ENCODE measurements around the gene ANGPTL8.

The ANGPTL8 gene

GRCh38 chr19:11214387-11214786, 25.0 kb upstream of the ANGPTL8 start:
- TF ChIP-seq TAF1 (IDR thresholded peaks at IDR 0.05; ENCODE audit: low read depth): no peak
- no peak for TF ChIP-seq EGR1 (IDR thresholded peaks at IDR 0.05)
- no peak for TF ChIP-seq RAD21 (IDR thresholded peaks at IDR 0.05; ENCODE audit: low read depth)
- no peak for TF ChIP-seq TCF12 (IDR thresholded peaks at IDR 0.05; ENCODE audit: low read depth)
- TF ChIP-seq ZBTB7A (IDR thresholded peaks at IDR 0.05; ENCODE audit: low read depth): no peak
- TF ChIP-seq, protein P1, sequence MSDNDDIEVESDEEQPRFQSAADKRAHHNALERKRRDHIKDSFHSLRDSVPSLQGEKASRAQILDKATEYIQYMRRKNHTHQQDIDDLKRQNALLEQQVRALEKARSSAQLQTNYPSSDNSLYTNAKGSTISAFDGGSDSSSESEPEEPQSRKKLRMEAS (IDR thresholded peaks at IDR 0.05): no peak
- no peak for TF ChIP-seq CREB1 (IDR thresholded peaks at IDR 0.05; ENCODE audit: low read depth)
- TF ChIP-seq USF1 (IDR thresholded peaks at IDR 0.05): no peak
- TF ChIP-seq FOXM1 (IDR thresholded peaks at IDR 0.05; ENCODE audit: borderline replicate concordance, low read depth): no peak
- TF ChIP-seq CEBPB (IDR thresholded peaks at IDR 0.05): no peak
- no peak for TF ChIP-seq EP300 (IDR thresholded peaks at IDR 0.05; ENCODE audit: borderline replicate concordance)

DNA sequence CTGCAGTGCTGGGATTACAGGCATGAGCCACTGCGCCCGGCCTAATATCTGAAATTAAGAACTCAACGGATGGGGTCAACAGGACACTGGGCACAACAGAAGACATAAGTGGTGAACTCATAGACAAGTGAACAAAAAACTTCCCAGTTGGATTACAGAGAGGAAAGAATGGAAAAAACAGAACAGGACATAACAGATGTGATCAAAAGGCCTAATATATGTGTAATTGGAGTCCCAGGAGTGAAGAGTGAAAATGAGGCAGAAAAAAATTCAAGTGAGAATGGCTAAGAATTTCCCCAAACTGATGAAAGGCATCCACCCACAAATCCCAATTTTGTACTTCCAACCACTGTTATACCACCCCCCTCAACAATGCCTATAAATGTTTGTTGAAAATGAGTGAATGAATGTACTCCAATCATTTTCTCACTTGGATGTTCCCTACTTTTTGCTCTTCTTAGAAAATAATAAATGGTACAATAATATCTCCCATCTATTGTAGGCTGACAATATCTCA, 18.3 kb upstream of the ANGPTL8 start:
- no peak for TF ChIP-seq FOXM1 (IDR thresholded peaks at IDR 0.05; ENCODE audit: borderline replicate concordance, low read depth)
- TF ChIP-seq, protein P2, sequence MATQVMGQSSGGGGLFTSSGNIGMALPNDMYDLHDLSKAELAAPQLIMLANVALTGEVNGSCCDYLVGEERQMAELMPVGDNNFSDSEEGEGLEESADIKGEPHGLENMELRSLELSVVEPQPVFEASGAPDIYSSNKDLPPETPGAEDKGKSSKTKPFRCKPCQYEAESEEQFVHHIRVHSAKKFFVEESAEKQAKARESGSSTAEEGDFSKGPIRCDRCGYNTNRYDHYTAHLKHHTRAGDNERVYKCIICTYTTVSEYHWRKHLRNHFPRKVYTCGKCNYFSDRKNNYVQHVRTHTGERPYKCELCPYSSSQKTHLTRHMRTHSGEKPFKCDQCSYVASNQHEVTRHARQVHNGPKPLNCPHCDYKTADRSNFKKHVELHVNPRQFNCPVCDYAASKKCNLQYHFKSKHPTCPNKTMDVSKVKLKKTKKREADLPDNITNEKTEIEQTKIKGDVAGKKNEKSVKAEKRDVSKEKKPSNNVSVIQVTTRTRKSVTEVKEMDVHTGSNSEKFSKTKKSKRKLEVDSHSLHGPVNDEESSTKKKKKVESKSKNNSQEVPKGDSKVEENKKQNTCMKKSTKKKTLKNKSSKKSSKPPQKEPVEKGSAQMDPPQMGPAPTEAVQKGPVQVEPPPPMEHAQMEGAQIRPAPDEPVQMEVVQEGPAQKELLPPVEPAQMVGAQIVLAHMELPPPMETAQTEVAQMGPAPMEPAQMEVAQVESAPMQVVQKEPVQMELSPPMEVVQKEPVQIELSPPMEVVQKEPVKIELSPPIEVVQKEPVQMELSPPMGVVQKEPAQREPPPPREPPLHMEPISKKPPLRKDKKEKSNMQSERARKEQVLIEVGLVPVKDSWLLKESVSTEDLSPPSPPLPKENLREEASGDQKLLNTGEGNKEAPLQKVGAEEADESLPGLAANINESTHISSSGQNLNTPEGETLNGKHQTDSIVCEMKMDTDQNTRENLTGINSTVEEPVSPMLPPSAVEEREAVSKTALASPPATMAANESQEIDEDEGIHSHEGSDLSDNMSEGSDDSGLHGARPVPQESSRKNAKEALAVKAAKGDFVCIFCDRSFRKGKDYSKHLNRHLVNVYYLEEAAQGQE (IDR thresholded peaks at IDR 0.05; ENCODE audit: low read depth): no peak
- no peak for TF ChIP-seq EGR1 (IDR thresholded peaks at IDR 0.05)
- TF ChIP-seq YY1 (IDR thresholded peaks at IDR 0.05; ENCODE audit: low read depth): no peak
- no peak for TF ChIP-seq EP300 (IDR thresholded peaks at IDR 0.05; ENCODE audit: borderline replicate concordance)
- TF ChIP-seq, protein P1 (IDR thresholded peaks at IDR 0.05): no peak

GRCh38 chr19:11223200-11223599, 16.2 kb upstream of the ANGPTL8 start:
- TF ChIP-seq USF1 (IDR thresholded peaks at IDR 0.05) (peak; percentile 68), TAF1 (IDR thresholded peaks at IDR 0.05; ENCODE audit: low read depth) (no peak)

DNA sequence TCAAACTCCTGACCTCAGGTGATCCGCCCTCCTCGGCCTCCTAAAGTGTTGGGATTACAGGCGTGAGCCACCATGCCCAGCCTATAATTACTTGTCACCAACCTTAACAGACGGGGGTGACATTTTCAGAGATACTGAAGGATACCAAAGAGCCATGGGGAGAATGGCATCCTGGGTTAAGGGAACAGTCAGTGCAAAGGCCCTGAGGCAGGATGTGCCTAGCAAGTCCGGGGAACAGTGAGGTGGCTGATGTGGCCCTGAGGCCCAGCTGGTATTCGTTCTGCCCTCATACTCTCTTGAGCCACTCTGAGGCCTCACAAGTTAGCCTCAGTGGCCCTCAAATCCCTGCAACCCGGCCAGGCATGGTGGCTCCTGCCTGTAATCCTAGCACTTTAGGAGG, 15.0 kb upstream of the ANGPTL8 start:
- TF ChIP-seq TAF1 (IDR thresholded peaks at IDR 0.05; ENCODE audit: low read depth) (no peak), TEAD4 (IDR thresholded peaks at IDR 0.05) (no peak), EGR1 (IDR thresholded peaks at IDR 0.05) (no peak), ZBTB7A (IDR thresholded peaks at IDR 0.05; ENCODE audit: low read depth) (no peak), EP300 (IDR thresholded peaks at IDR 0.05; ENCODE audit: borderline replicate concordance) (no peak), CEBPB (IDR thresholded peaks at IDR 0.05) (no peak), USF1 (IDR thresholded peaks at IDR 0.05) (no peak), YY1 (IDR thresholded peaks at IDR 0.05; ENCODE audit: low read depth) (no peak), CREB1 (IDR thresholded peaks at IDR 0.05; ENCODE audit: low read depth) (no peak), FOXM1 (IDR thresholded peaks at IDR 0.05; ENCODE audit: borderline replicate concordance, low read depth) (no peak), TCF12 (IDR thresholded peaks at IDR 0.05; ENCODE audit: low read depth) (no peak), RAD21 (IDR thresholded peaks at IDR 0.05; ENCODE audit: low read depth) (no peak), NFIC (IDR thresholded peaks at IDR 0.05) (no peak)
- TF ChIP-seq, protein P2 (IDR thresholded peaks at IDR 0.05; ENCODE audit: low read depth): no peak
- TF ChIP-seq, protein P1 (IDR thresholded peaks at IDR 0.05): no peak

- TF ChIP-seq, protein P2 (IDR thresholded peaks at IDR 0.05; ENCODE audit: low read depth): no peak
- TF ChIP-seq YY1 (IDR thresholded peaks at IDR 0.05; ENCODE audit: low read depth) (no peak), TEAD4 (IDR thresholded peaks at IDR 0.05) (no peak), TAF1 (IDR thresholded peaks at IDR 0.05; ENCODE audit: low read depth) (no peak), EGR1 (IDR thresholded peaks at IDR 0.05) (no peak), RAD21 (IDR thresholded peaks at IDR 0.05; ENCODE audit: low read depth) (no peak), ZBTB7A (IDR thresholded peaks at IDR 0.05; ENCODE audit: low read depth) (no peak), TCF12 (IDR thresholded peaks at IDR 0.05; ENCODE audit: low read depth) (no peak), CREB1 (IDR thresholded peaks at IDR 0.05; ENCODE audit: low read depth) (no peak), USF1 (IDR thresholded peaks at IDR 0.05) (no peak), NFIC (IDR thresholded peaks at IDR 0.05) (no peak), FOXM1 (IDR thresholded peaks at IDR 0.05; ENCODE audit: borderline replicate concordance, low read depth) (no peak), CEBPB (IDR thresholded peaks at IDR 0.05) (no peak), EP300 (IDR thresholded peaks at IDR 0.05; ENCODE audit: borderline replicate concordance) (no peak)
- TF ChIP-seq, protein P1 (IDR thresholded peaks at IDR 0.05): no peak
These were observed 14.2 kb upstream of the ANGPTL8 start for GRCh38 chr19:11225172-11225571.
